Tibial nerve (tissue), 4 donors: ENCODE measurements around the gene HSD17B11.
"Not testable (repeated sequence)": the region's sequence is repeated elsewhere in the genome, so short reads cannot be mapped to it uniquely, and the experiment has no call there.

ENCODE experiments used
- CTCF ChIP-seq, 5 experiments: fragments of 200-600 bp in 3 of 5; fragments of 450-650 bp in 2 of 5; sonication (generic) in 3 of 5; IDR thresholded peaks; one replicate each; pipeline ENCODE4 v1.5.1; 2016 to 2019; ENCODE audit warnings: antibody characterized with exemption in 5 of 5, mild to moderate bottlenecking in 3 of 5, moderate library complexity in 2 of 5
- EP300 ChIP-seq, 2 donors: sonication (generic); formaldehyde crosslinking; IDR thresholded peaks; one replicate each; pipeline ENCODE4 v1.6.1; 2017; ENCODE audit warnings: antibody characterized with exemption in 2 of 2, mild to moderate bottlenecking in 1 of 2

- not testable (repeated sequence) for TF ChIP-seq CTCF, EP300 (IDR thresholded peaks at IDR 0.05)
These were observed 97.1 kb downstream of the HSD17B11 start for GRCh38 chr4:87293889-87294288.
